ENCODE results near the gene ATF7IP. TPM values are rescaled to one million over a fixed set of nuclear protein-coding genes. Genes with fewer than 3 reads are reported as not detected.
A peak's percentile ranks its signal among the peaks of the same experiment; 100 is the strongest.

The ATF7IP gene
- total RNA-seq, 1 donor from 2014 or later: 46.4 TPM

DNA sequence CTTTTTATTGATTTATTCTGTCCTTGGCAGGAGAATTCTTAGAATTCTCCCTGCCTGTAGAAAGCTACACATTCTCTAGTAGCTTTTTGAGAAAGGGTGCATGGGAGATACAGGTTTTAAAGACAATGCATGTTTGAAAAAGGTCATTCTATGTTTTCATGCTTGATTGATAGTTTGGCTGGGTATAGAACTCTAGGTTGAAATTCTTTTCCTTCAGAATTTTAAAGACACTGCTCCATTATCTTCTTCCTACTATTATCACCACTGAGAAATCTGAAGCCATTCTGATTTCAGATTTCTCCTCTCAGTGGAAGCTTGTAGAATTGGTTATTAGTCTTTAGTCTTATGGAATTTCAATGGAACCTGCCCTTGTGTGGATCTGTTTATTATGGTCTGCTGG, 14.0 kb downstream of the ATF7IP start:
- peaks cover 8% of the 10 kb centered on the region for H3K9me3 ChIP-seq
- peaks cover 0 to 7% of the 10 kb centered on the region in 2 donors for H3K36me3 ChIP-seq
- intact Hi-C loops (cut with DNase I): no loop called here
- no peaks in the 10 kb centered on the region for H3K27me3 ChIP-seq
- H3K4me3 ChIP-seq: no peak overlapping the region
- TF ChIP-seq POLR2A (IDR thresholded peaks at IDR 0.05): no peak
- TF ChIP-seq POLR2AphosphoS5 (IDR thresholded peaks at IDR 0.05; ENCODE audit: insufficient read depth in 1 of 2, low read depth in 1 of 2): no peak
- TF ChIP-seq, protein P1, sequence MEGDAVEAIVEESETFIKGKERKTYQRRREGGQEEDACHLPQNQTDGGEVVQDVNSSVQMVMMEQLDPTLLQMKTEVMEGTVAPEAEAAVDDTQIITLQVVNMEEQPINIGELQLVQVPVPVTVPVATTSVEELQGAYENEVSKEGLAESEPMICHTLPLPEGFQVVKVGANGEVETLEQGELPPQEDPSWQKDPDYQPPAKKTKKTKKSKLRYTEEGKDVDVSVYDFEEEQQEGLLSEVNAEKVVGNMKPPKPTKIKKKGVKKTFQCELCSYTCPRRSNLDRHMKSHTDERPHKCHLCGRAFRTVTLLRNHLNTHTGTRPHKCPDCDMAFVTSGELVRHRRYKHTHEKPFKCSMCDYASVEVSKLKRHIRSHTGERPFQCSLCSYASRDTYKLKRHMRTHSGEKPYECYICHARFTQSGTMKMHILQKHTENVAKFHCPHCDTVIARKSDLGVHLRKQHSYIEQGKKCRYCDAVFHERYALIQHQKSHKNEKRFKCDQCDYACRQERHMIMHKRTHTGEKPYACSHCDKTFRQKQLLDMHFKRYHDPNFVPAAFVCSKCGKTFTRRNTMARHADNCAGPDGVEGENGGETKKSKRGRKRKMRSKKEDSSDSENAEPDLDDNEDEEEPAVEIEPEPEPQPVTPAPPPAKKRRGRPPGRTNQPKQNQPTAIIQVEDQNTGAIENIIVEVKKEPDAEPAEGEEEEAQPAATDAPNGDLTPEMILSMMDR (IDR thresholded peaks at IDR 0.05): no peak
- peaks cover 31% of the 10 kb centered on the region for H3K4me1 ChIP-seq
- DNase-seq (ENCODE audit: extremely low spot score in 2 of 2): no peak
- H3K27ac ChIP-seq: no peak overlapping the region

DNA sequence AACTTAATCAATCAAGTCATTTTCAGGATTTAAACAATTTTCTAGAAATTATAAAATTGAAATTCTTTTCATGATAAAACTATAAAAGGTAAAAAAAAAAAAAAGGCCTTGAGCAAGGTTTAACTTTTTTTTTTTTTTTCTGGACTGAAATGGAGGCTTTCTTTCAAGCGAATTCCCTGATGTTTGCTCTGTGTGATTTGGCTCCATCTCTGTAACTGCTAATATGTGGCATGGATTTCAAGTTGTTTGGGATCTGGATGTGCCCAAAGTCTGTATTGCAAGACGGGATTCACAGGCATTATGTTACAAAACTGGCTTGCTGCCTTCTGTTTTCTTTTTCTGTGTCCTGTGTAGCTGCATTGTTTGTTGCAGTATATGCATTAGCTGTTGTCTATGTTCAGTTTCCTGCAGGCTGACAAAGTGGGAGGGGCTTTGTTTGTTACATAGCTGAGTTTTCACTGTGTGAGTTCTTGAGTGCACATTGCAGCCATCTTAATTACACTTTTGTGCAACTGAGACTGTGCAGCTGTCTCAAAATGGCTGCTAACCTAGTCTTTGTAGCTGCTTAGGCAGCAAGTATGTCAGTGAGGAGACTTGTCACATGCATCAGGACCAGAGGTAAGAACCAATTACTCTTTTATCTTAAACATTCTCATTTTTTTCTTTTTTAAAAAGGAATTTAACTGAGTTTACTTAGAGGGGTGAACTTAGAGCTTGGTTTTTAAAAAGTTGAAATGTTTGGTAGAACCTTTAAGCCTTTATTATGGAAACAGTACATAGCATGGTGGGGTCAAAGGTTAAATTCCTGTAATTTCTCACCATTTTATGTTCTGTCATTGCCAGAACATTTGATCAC, 19.5 kb downstream of the ATF7IP start:
- peak overlapping the region; percentile 2 to 20 for H3K4me3 ChIP-seq
- H3K27me3 ChIP-seq: no peaks in the 10 kb centered on the region
- H3K36me3 ChIP-seq: no peaks in the 10 kb centered on the region
- H3K9me3 ChIP-seq: no peaks in the 10 kb centered on the region
- intact Hi-C loops (cut with DNase I): no loop called here
- TF ChIP-seq POLR2AphosphoS5 (IDR thresholded peaks at IDR 0.05; ENCODE audit: insufficient read depth in 1 of 2, low read depth in 1 of 2) (peak in 1 of 2 donors; percentile 83), POLR2A (IDR thresholded peaks at IDR 0.05) (no peak)
- H3K27ac ChIP-seq: peak overlapping the region; percentile 65
- H3K4me1 ChIP-seq: peaks cover 24% of the 10 kb centered on the region
- DNase-seq (ENCODE audit: extremely low spot score in 2 of 2): no peak

GRCh38 chr12:14387219-14387871, 21.9 kb downstream of the ATF7IP start:
- H3K4me1 ChIP-seq: peaks cover 47% of the 10 kb centered on the region
- H3K4me3 ChIP-seq: no peak overlapping the region
- no peaks in the 10 kb centered on the region for H3K27me3 ChIP-seq
- peak overlapping the region; percentile 11 for H3K27ac ChIP-seq
- H3K9me3 ChIP-seq: no peaks in the 10 kb centered on the region
- DNase-seq (ENCODE audit: extremely low spot score in 2 of 2): no peak
- intact Hi-C loops (cut with DNase I): no loop called here
- TF ChIP-seq, protein P1 (IDR thresholded peaks at IDR 0.05): no peak
- TF ChIP-seq POLR2A (IDR thresholded peaks at IDR 0.05) (no peak), POLR2AphosphoS5 (IDR thresholded peaks at IDR 0.05; ENCODE audit: insufficient read depth in 1 of 2, low read depth in 1 of 2) (no peak)
- no peaks in the 10 kb centered on the region for H3K36me3 ChIP-seq

- Histone ChIP-seq H3K4me1 (peaks cover 63% of the 10 kb centered on the region), H3K27ac (peak overlapping the region; percentile 45), H3K27me3 (no peaks in the 10 kb centered on the region), H3K4me3 (no peak overlapping the region), H3K9me3 (no peaks in the 10 kb centered on the region), H3K36me3 (no peaks in the 10 kb centered on the region)
- intact Hi-C loops (cut with DNase I): no loop called here
- TF ChIP-seq POLR2A (IDR thresholded peaks at IDR 0.05) (no peak), POLR2AphosphoS5 (IDR thresholded peaks at IDR 0.05; ENCODE audit: insufficient read depth in 1 of 2, low read depth in 1 of 2) (no peak)
- TF ChIP-seq, protein P1 (IDR thresholded peaks at IDR 0.05): no peak
- no peak for DNase-seq (ENCODE audit: extremely low spot score in 2 of 2)
Measured at GRCh38 chr12:14390449-14390848, 25.0 kb downstream of the ATF7IP start.

DNA sequence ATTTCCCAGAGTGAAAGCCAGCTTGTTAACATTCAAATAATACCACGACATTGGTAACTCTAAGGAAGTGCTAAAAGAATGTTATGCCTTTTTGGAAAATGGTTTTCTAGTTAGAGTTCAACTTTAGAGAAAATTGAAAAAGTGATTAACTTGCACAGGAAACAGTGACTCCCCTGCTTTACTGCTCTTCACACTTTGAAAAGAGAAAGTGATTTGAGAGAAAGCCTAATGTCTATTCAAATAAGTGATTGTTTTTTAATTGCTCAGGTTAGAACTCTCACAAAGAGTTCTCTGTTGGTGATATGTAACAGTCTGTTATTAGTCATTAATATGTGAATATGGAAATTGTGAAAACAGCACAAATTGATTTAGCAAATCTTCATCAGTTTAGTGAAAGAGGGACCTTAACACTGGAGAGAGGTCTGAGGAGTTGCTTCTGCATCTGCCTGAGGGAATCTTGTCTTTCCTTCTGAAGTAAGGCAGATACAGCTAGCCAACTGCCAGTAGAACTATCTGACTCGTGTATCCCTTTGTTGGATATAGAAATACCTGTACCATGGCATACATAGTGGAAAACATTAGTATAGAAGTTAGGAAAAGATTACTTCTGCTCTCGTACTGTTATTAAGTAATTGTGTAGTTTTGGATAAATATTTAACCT, 25.5 kb downstream of the ATF7IP start:
- Histone ChIP-seq H3K27ac (peak overlapping the region; percentile 45), H3K4me3 (no peak overlapping the region), H3K4me1 (peaks cover 63% of the 10 kb centered on the region), H3K36me3 (no peaks in the 10 kb centered on the region), H3K9me3 (no peaks in the 10 kb centered on the region), H3K27me3 (no peaks in the 10 kb centered on the region)
- intact Hi-C loops (cut with DNase I): no loop called here
- TF ChIP-seq POLR2A (IDR thresholded peaks at IDR 0.05) (no peak), POLR2AphosphoS5 (IDR thresholded peaks at IDR 0.05; ENCODE audit: insufficient read depth in 1 of 2, low read depth in 1 of 2) (no peak)
- TF ChIP-seq, protein P1 (IDR thresholded peaks at IDR 0.05): no peak
- no peak for DNase-seq (ENCODE audit: extremely low spot score in 2 of 2)

Data from vagina (tissue), 2 donors.